Measurements from ENCODE around the gene PPP4R3B.
"Not testable (repeated sequence)": the region's sequence is repeated elsewhere in the genome, so short reads cannot be mapped to it uniquely, and the experiment has no call there.

Gene PPP4R3B

GRCh38 chr2:55596795-55597194, 20.6 kb downstream of the PPP4R3B start:
- DNase-seq (ENCODE audit: low read depth in 4 of 4, low spot score in 1 of 4), result not testable (repeated sequence)

GRCh38 chr2:55595536-55595935, 21.9 kb downstream of the PPP4R3B start:
- no peak for DNase-seq (ENCODE audit: low read depth in 4 of 4, low spot score in 1 of 4)

GRCh38 chr2:55592130-55592529, 25.3 kb downstream of the PPP4R3B start:
- no peak for DNase-seq (ENCODE audit: low read depth in 4 of 4, low spot score in 1 of 4)

- DNase-seq (ENCODE audit: low read depth in 4 of 4, low spot score in 1 of 4), result no peak
Observed at GRCh38 chr2:55590810-55591440, 26.5 kb downstream of the PPP4R3B start.

GRCh38 chr2:55585451-55586080, 31.9 kb downstream of the PPP4R3B start:
- no peak for DNase-seq (ENCODE audit: low read depth in 4 of 4, low spot score in 1 of 4)

- no peak for DNase-seq (ENCODE audit: low read depth in 4 of 4, low spot score in 1 of 4)
Observed at GRCh38 chr2:55581874-55582547, 35.4 kb downstream of the PPP4R3B start.

- DNase-seq (ENCODE audit: low read depth in 4 of 4, low spot score in 1 of 4), result no peak
Observed at GRCh38 chr2:55581435-55581834, 36.0 kb downstream of the PPP4R3B start.

- DNase-seq (ENCODE audit: low read depth in 4 of 4, low spot score in 1 of 4), result not testable (repeated sequence)
Observed at GRCh38 chr2:55569002-55569401, 48.4 kb downstream of the PPP4R3B start.

GRCh38 chr2:55567298-55567697, 50.1 kb downstream of the PPP4R3B start:
- DNase-seq (ENCODE audit: low read depth in 4 of 4, low spot score in 1 of 4), result no peak

GRCh38 chr2:55565613-55566012, 51.8 kb downstream of the PPP4R3B start:
- no peak for DNase-seq (ENCODE audit: low read depth in 4 of 4, low spot score in 1 of 4)

- DNase-seq (ENCODE audit: low read depth in 4 of 4, low spot score in 1 of 4), result no peak
Observed at GRCh38 chr2:55560855-55561254, 56.6 kb downstream of the PPP4R3B start.

- DNase-seq (ENCODE audit: low read depth in 4 of 4, low spot score in 1 of 4), result no peak
Observed at GRCh38 chr2:55556809-55557208, 60.6 kb downstream of the PPP4R3B start.

GRCh38 chr2:55555977-55556376, 61.4 kb downstream of the PPP4R3B start:
- no peak for DNase-seq (ENCODE audit: low read depth in 4 of 4, low spot score in 1 of 4)

- no peak for DNase-seq (ENCODE audit: low read depth in 4 of 4, low spot score in 1 of 4)
Observed at GRCh38 chr2:55553321-55553720, 64.1 kb downstream of the PPP4R3B start.

- no peak for DNase-seq (ENCODE audit: low read depth in 4 of 4, low spot score in 1 of 4)
Observed at GRCh38 chr2:55550368-55551102, 66.9 kb downstream of the PPP4R3B start.

- DNase-seq (ENCODE audit: low read depth in 4 of 4, low spot score in 1 of 4), result not testable (repeated sequence)
Observed at GRCh38 chr2:55547679-55548078, 69.7 kb downstream of the PPP4R3B start.

GRCh38 chr2:55547001-55547400, 70.4 kb downstream of the PPP4R3B start:
- DNase-seq (ENCODE audit: low read depth in 4 of 4, low spot score in 1 of 4), result no peak

GRCh38 chr2:55530539-55531081, 86.8 kb downstream of the PPP4R3B start:
- no peak for DNase-seq (ENCODE audit: low read depth in 4 of 4, low spot score in 1 of 4)

- DNase-seq (ENCODE audit: low read depth in 4 of 4, low spot score in 1 of 4), result no peak
Observed at GRCh38 chr2:55526174-55526573, 91.2 kb downstream of the PPP4R3B start.

GRCh38 chr2:55524884-55525437, 92.5 kb downstream of the PPP4R3B start:
- DNase-seq (ENCODE audit: low read depth in 4 of 4, low spot score in 1 of 4), result no peak

Measured in stimulated activated CD4-positive, alpha-beta T cell treated with anti-CD3 and anti-CD28 coated beads, Interleukin-1b, Interleukin-23, amount 100 ng/mL, for 24 hours (primary cell).